HUES64 (cell line): ENCODE measurements around the gene SSTR5.

Experiments used
- H3K27ac ChIP-seq: 2 replicates; pipeline ENCODE4 v1.7.0; 2013; ENCODE audit warnings: low read depth, low read length, inconsistent platforms
- H3K27me3 ChIP-seq: 2 replicates; pipeline ENCODE4 v1.6.1; 2013; ENCODE audit warnings: mild to moderate bottlenecking, low read length; ENCODE audit not compliant: insufficient read depth
- H3K36me3 ChIP-seq: 2 replicates; pipeline ENCODE4 v1.6.1; 2013; ENCODE audit warnings: mild to moderate bottlenecking, low read length; ENCODE audit not compliant: insufficient read depth
- H3K4me1 ChIP-seq: 2 replicates; pipeline ENCODE4 v1.6.1; 2013; ENCODE audit warnings: mild to moderate bottlenecking, low read length, moderate library complexity; ENCODE audit not compliant: insufficient read depth
- H3K4me3 ChIP-seq: 2 replicates; pipeline ENCODE4 v1.5.1; 2013; ENCODE audit warnings: mild to moderate bottlenecking, low read length, moderate library complexity
- H3K9ac ChIP-seq: 2 replicates; pipeline ENCODE4 v1.6.1; 2013; ENCODE audit warnings: mild to moderate bottlenecking, low read depth, low read length
- H3K9me3 ChIP-seq: 2 replicates; pipeline ENCODE4 v1.6.1; 2013; ENCODE audit warnings: low read depth, low read length; ENCODE audit not compliant: insufficient read depth
- WGBS: fragments of 150-250, 120-280 bp; methylation state at CpG from one replicate; pipeline ENCODE4 v1.1.7; 2013; ENCODE audit warnings: missing lambda C conversion rate; 5-methylcytosine and 5-hydroxymethylcytosine counted together

SSTR5 gene

GRCh38 chr16:1113489-1113888 lies 40.9 kb downstream of the SSTR5 start:
- Histone ChIP-seq H3K4me1 (no peaks in the 10 kb centered on the region), H3K36me3 (no peaks in the 10 kb centered on the region), H3K27ac (no peak overlapping the region), H3K4me3 (no peak overlapping the region), H3K27me3 (peaks cover 8% of the 10 kb centered on the region; the same call in 1 of the 2 replicates), H3K9me3 (no peaks in the 10 kb centered on the region), H3K9ac (no peak overlapping the region)
- 87% methylated on average over 13 of the region's 16 CpGs for WGBS

GRCh38 chr16:1113889-1114526 lies 41.5 kb downstream of the SSTR5 start:
- peaks cover 8% of the 10 kb centered on the region; the same call in 1 of the 2 replicates for H3K27me3 ChIP-seq
- WGBS = 91% methylated on average over 15 of the region's 15 CpGs

GRCh38 chr16:1116693-1117077 lies 44.1 kb downstream of the SSTR5 start:
- no peaks in the 10 kb centered on the region for H3K27me3 ChIP-seq
- WGBS = 89% methylated on average over 10 of the region's 16 CpGs

More at GRCh38 chr16:1113889-1114526, 41.5 kb downstream of the SSTR5 start:
- Histone ChIP-seq H3K9me3 (no peaks in the 10 kb centered on the region), H3K27ac (no peak overlapping the region), H3K4me1 (no peaks in the 10 kb centered on the region), H3K4me3 (no peak overlapping the region), H3K36me3 (no peaks in the 10 kb centered on the region), H3K9ac (no peak overlapping the region)

GRCh38 chr16:1117176-1117900 lies 44.8 kb downstream of the SSTR5 start:
- no peak overlapping the region; the same call in 1 of the 2 replicates for H3K9ac ChIP-seq
- no peaks in the 10 kb centered on the region for H3K9me3 ChIP-seq
- H3K4me1 ChIP-seq = no peaks in the 10 kb centered on the region
- no peak overlapping the region for H3K4me3 ChIP-seq
- no peaks in the 10 kb centered on the region for H3K27me3 ChIP-seq
- H3K36me3 ChIP-seq = no peaks in the 10 kb centered on the region
- WGBS = 85% methylated on average over 34 of the region's 34 CpGs
- no peak overlapping the region for H3K27ac ChIP-seq

More at GRCh38 chr16:1116693-1117077, 44.1 kb downstream of the SSTR5 start:
- H3K9ac ChIP-seq = no peak overlapping the region
- no peaks in the 10 kb centered on the region for H3K36me3 ChIP-seq
- no peak overlapping the region for H3K4me3 ChIP-seq
- no peaks in the 10 kb centered on the region for H3K4me1 ChIP-seq
- no peaks in the 10 kb centered on the region for H3K9me3 ChIP-seq
- H3K27ac ChIP-seq = no peak overlapping the region

GRCh38 chr16:1117926-1118325 lies 45.4 kb downstream of the SSTR5 start:
- WGBS = 93% methylated on average over 19 of the region's 19 CpGs
- Histone ChIP-seq H3K4me1 (no peaks in the 10 kb centered on the region), H3K9ac (no peak overlapping the region; the same call in 1 of the 2 replicates), H3K27ac (no peak overlapping the region), H3K9me3 (no peaks in the 10 kb centered on the region), H3K27me3 (no peaks in the 10 kb centered on the region), H3K4me3 (no peak overlapping the region), H3K36me3 (no peaks in the 10 kb centered on the region)

- Histone ChIP-seq H3K9me3 (no peaks in the 10 kb centered on the region), H3K9ac (no peak overlapping the region), H3K4me3 (no peak overlapping the region), H3K27me3 (no peaks in the 10 kb centered on the region), H3K27ac (no peak overlapping the region), H3K4me1 (no peaks in the 10 kb centered on the region), H3K36me3 (no peaks in the 10 kb centered on the region)
- 94% methylated on average over 19 of the region's 19 CpGs for WGBS
Observed at GRCh38 chr16:1119129-1119528, 46.6 kb downstream of the SSTR5 start.

GRCh38 chr16:1119766-1120576 lies 47.4 kb downstream of the SSTR5 start:
- Histone ChIP-seq H3K27me3 (no peaks in the 10 kb centered on the region), H3K27ac (no peak overlapping the region), H3K9ac (no peak overlapping the region), H3K4me3 (no peak overlapping the region), H3K9me3 (no peaks in the 10 kb centered on the region), H3K36me3 (no peaks in the 10 kb centered on the region), H3K4me1 (no peaks in the 10 kb centered on the region)
- 94% methylated on average over 35 of the region's 35 CpGs for WGBS

- no peaks in the 10 kb centered on the region for H3K27me3 ChIP-seq
- H3K36me3 ChIP-seq = no peaks in the 10 kb centered on the region
- WGBS = 93% methylated on average over 22 of the region's 22 CpGs
- H3K4me1 ChIP-seq = no peaks in the 10 kb centered on the region
- H3K9me3 ChIP-seq = no peaks in the 10 kb centered on the region
- H3K9ac ChIP-seq = no peak overlapping the region
- H3K27ac ChIP-seq = no peak overlapping the region
- no peak overlapping the region for H3K4me3 ChIP-seq
Observed at GRCh38 chr16:1120577-1120941, 48.0 kb downstream of the SSTR5 start.

GRCh38 chr16:1121009-1121408 lies 48.5 kb downstream of the SSTR5 start:
- WGBS = 92% methylated on average over 23 of the region's 23 CpGs
- H3K9me3 ChIP-seq = no peaks in the 10 kb centered on the region
- no peaks in the 10 kb centered on the region for H3K36me3 ChIP-seq
- H3K9ac ChIP-seq = no peak overlapping the region; the same call in 1 of the 2 replicates
- no peaks in the 10 kb centered on the region for H3K4me1 ChIP-seq
- H3K27me3 ChIP-seq = no peaks in the 10 kb centered on the region
- no peak overlapping the region for H3K27ac ChIP-seq
- no peak overlapping the region for H3K4me3 ChIP-seq

- H3K27me3 ChIP-seq = no peaks in the 10 kb centered on the region
Observed at GRCh38 chr16:1121601-1122397, 49.3 kb downstream of the SSTR5 start.

More at GRCh38 chr16:1121601-1122397, 49.3 kb downstream of the SSTR5 start:
- no peak overlapping the region for H3K4me3 ChIP-seq
- H3K4me1 ChIP-seq = no peaks in the 10 kb centered on the region
- no peaks in the 10 kb centered on the region for H3K9me3 ChIP-seq
- H3K27ac ChIP-seq = no peak overlapping the region
- H3K36me3 ChIP-seq = no peaks in the 10 kb centered on the region
- 91% methylated on average over 30 of the region's 30 CpGs for WGBS
- H3K9ac ChIP-seq = no peak overlapping the region; the same call in 1 of the 2 replicates
